CD4-positive, alpha-beta T cell treated with Interleukin-2 at 100 ng/mL for 4 hours (primary cell): ENCODE results near the gene F12.
A peak's percentile ranks its signal among the peaks of the same experiment; 100 is the strongest.
"Not testable (repeated sequence)": the region's sequence is repeated elsewhere in the genome, so short reads cannot be mapped to it uniquely, and the experiment has no call there.

Source experiments
- DNase-seq: peaks from one replicate; pipeline ENCODE4 v3.0.0-alpha.2; 2020; ENCODE audit warnings: low spot score

Gene F12

DNA sequence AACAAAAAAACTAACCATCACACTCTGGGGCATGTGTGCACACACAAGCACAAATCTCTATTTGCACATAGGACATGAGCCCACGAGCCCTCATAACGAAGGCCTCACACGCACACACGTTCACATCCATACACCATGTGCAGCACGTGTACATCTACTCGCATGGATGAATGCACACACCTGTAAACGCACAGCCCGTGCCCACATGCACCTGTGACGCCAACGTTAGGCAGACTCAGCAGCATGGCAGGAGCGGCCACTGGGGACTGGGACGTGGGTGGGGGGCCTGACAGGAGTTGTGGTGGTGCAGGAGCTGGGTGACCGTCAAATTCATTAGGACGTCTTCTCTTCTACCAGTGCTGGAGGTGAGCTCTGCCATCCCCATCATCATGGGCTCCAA, 22.0 kb downstream of the F12 start:
- DNase-seq = no peak

DNA sequence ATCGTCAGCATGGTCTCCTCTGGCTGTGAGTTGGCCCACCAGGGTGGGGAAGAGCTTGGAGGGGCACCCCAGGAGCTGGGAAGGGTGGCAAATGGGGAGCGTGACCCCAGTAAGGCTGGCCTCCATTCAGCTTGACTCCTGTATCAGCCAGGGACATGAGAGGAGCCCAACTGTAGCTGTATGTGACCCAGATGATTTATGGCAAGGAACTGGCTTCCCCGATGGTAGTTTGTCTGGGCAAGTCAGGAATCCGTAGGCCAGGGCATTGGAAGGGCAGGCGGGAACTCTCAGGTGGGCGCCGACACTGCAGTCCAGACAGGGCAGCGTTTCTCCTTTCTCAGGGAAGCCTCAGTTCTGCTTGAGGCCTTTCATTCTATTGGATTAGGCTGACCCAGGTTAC, 22.8 kb downstream of the F12 start:
- no peak for DNase-seq

DNA sequence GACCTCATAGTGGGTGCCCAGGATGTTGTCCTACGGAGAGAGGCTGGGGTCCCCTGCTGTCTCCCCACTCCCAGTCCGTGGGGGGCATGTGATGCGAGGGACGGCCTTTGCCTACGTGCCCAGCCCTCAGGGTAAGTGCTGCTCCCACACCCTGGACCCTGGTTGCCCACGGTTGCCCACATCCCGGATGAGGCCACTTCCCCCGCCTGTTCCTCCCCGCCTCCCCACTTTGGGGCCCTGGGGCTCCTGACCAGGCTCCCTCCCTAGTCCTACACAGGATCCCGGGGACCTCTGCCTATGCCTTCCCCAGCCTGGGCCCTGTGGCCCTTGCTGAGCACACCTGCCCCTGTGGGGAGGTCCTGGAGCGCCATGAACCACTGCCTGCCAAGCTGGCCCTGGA, 23.6 kb downstream of the F12 start:
- no peak for DNase-seq

DNA sequence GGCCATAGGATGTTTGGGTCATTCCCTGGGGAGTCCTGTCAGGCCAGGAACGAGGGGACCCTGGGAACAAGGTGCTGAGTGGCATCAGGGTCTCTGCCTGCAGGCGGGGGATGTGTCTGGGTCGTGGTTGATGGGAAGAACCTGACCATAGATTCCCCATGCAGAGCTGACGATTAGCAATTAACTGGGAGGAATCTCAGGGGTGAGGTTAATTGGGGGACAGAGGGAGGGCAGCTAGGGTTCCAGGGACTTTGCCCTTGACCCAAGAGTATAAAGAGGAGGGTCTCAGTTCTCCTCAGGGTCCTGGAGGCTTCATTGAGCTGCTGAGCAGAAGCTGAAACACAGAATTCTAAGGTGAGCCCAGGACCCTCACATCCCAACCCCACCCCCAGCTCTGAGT, 25.2 kb downstream of the F12 start, which contains the start of gene SLC34A1:
SLC34A1 (plus strand) TSS at position 301 of the 400 bp plus-strand sequence. CDS start 1,308 bp downstream, outside the sequence.
- no peak for DNase-seq

DNA sequence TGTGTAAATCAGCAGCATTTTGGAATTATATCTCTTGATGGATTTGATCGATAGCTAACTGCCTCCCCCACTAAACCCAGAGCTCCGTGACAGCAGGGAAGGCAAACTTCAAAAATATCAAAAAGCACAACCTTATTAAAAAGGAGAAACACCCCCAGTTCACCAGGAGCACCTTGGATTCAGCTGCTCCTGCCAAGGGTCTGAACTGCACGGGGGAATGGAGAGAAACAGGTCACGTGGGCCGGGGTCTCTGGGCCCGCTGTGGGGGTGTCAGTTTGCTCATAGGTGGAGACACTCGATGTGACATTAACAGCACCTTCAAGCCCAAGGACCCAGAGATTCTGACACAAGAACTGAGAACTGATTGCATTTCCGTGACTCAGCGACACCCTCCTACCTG, 26.2 kb downstream of the F12 start:
- no peak for DNase-seq

DNA sequence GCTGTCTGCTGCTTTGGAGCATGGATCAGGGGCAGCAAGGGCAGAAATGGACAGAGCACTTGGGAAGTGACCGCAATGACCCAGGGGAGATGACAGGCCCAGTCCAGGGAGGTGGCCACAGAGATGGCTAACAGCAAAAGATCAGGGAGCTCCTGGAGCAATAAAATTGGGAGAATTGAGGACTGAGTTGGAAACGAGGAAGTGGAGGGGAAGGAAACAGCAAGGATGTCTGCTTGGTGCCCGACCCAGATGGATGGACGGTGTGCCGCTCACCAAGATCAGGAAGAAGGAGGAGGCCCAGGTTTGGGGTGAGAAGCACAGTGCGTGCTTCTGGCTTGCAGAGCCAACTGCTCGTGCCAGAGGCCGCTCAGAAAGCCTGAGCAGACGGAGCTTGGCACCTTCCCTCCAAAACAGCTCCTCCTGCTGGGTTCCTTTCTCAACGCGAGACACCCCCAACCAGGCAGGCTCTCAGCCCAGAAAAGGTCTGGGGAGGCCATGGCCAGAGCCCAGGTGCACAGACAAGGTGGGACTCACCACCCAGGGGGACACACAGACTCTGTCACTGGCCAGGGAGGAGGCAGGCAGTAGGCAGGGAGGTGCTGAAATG, 26.8 kb downstream of the F12 start:
- no peak for DNase-seq

DNA sequence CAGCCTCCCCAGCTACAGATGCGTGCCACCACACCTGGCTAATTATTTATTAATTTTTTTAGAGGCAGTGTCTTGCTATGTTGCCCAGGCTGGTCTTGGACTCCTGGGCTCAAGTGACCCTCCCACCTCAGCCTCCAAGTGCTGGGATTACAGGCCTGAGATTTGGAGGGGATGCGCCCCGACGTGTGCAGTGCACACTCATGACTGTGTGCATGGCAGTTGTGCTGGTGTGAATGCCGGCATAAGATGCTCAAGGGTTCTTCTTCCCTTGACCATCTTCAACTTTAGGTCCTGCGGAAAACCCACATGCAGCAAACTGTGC, 28.6 kb downstream of the F12 start:
- no peak for DNase-seq

DNA sequence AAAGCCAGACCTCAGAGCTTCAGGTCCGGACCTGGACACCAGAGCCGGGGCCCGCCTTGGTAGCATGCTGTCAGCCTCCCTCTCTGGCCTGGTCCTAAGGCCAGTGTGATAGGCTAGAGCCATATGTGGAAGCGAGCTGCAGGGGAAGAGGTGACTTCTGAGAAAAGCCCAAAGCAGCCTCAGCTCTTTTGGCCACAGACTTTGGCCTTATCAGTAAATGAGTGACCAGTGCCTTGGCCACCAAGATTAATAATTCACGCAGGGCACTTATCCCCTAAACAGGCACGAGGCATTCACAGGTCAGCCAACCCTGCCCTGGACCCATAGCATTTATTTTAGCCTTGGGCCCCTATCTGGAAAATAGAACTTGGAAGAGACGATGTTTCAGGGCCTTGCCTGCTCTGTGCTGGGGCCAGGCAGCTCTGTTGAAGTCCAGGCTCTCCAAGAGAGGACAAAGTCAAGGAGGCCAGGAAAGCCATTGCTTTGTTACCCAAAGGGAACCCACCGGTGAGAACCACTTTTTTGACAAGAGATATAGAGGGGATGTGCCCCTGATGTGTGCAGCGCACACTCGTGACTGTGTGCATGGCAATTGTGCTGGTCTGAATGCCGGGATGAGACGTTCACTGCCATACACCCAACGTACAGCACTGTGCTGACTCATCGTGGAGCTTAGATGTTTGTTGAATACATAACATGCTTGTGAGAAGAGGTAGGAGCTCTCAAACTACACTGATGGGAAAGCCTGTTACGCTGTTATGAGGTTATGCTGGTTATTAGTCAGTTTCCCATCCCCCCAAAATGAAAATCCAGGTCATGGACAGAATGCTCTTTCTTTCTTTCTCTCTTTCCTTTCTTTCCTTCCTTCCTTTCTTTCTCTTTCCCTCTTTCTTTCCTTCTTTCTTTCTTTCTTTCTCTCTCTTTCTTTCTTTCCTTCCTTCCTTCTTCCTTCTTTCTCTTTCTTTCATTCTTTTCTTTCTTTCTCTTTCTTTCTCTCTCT, 30.2 kb downstream of the F12 start:
- peak; percentile 55 for DNase-seq

DNA sequence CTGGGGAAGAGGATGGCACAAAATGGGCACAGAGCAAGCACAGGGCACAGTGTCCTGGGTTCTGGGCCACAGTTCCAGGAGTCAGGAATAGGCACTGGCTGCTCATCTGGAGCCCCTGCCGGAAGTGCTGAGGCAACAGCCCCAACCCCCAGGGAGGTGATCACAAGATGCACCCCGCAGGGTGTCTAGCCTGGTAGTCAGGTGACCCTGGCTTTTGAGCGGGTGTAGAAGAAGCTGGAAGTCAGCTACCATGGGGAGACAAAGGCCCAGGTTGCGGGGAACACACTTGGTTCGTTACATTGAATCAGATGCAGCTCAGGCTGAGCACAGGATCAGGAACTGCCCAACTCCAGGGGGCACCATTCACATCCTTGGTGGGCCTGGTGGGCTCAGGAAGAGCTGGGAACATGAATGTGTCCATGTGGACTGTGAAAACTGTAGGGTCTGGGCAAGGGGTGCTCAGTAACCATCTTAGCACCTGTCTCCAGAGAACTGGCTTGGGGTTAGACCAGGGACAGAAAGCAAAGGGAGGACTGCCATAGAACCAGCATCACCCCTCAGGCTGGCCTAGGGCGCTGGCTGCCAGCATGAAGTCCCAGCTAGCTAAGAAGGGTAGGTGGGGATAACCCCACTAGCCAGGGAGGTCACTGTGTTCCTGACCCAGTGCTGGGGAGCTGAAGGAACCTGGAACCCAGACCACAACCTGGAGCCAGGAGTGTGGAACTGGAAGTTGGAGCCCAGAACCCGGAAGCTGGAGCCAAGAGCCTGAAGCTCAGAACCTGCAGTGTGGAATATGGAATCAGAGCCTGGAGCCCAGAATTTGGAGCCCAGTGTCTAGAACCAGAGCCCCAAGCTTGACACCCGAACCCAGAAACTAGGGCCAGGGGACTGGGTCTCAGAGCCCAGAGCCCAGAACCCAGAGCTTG, 31.2 kb downstream of the F12 start:
- no peak for DNase-seq

DNA sequence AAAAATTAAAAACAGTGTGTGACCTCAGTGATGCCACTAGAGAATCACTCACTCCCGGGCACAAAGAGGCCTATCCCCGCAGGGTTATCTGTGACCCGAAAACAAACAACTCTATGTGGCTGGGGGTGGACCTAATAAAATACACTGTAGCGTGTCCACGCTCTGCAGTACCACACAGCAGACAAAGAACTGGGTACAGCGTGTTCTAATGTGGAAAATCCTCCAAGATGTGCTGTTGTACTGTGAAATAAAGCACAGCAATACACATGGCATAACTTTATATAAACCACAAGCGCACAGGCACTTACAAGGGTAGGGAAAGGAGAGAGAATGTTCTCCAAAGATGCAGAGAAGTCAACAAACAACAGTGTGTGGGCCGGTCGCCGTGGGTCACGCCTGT, 33.3 kb downstream of the F12 start:
- no peak for DNase-seq

DNA sequence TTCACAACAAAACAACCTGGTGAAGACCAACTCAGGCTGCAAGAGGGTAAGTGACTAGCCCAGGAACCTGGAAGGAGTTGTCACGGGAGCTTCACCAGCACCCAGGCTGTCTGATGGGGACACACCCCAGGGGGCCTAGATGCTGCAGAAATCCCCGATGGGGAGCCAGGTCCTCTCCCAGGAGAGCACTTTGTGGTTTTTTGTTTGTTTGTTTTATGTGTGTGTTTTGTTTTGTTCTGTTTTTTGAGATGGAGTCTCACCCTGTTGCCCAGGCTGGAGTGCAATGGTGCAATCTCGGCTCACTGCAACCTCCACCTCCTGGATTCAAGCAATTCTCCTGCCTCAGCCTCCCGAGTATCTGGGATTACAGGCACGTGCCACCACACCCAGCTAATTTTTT, 33.8 kb downstream of the F12 start:
- DNase-seq = not testable (repeated sequence)

DNA sequence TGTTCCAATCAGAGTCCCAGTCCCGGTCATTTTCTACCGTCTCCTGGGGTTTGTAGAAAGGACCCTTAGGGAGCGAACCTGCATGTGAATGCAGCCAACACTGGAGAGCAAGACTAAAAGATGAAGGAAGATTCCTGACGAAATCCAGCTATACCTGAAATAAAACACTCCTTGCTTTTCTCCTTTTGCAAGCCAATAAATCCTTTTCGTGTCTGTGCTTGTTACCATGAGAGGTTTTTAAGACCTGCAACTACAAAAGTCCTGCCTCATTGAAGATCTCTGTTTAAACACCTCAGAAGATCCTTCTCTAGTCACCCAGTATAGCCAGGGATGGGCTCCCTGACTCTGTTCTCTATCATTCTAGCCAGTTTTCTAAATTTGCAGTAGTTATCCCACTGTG, 35.2 kb downstream of the F12 start:
- DNase-seq = no peak

DNA sequence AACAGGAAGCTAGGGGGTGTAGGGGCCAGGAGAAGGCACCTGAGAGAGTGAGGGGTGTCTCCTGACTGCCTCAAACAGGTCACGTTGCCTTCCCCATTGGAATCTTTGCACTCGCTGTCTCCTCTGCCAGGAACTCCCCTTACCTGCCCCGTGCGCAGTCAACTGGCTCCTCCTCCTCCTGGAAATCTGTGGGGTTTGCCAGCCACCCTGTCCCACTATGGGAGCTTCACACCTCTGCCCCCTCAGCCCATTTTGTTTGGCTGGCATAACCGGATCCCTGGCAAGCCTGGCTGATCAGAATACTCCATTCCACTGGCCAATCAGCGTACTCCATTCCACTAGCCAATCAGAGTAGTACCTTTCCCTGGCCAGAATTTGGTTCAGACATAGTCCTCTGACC, 35.6 kb downstream of the F12 start:
- no peak for DNase-seq

DNA sequence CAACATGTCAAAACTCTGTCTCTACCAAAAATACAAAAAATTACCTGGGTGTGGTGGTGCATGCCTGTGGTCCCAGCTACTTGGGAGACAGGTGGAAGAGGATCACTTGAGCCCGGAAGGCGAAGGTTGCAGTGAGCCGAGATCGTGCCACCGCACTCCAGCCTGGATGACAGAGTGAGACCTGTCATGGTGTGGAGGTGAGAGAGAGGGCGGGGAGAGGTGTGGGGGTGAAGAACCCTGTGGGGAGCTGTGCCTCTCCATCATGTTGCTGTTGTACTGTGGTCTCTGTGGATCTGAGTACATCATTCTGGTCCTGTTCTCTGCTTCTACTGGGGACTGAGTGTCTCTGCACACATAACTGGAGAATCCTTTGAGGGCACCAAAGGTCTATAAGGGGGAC, 36.5 kb downstream of the F12 start:
- peak; percentile 43 for DNase-seq

DNA sequence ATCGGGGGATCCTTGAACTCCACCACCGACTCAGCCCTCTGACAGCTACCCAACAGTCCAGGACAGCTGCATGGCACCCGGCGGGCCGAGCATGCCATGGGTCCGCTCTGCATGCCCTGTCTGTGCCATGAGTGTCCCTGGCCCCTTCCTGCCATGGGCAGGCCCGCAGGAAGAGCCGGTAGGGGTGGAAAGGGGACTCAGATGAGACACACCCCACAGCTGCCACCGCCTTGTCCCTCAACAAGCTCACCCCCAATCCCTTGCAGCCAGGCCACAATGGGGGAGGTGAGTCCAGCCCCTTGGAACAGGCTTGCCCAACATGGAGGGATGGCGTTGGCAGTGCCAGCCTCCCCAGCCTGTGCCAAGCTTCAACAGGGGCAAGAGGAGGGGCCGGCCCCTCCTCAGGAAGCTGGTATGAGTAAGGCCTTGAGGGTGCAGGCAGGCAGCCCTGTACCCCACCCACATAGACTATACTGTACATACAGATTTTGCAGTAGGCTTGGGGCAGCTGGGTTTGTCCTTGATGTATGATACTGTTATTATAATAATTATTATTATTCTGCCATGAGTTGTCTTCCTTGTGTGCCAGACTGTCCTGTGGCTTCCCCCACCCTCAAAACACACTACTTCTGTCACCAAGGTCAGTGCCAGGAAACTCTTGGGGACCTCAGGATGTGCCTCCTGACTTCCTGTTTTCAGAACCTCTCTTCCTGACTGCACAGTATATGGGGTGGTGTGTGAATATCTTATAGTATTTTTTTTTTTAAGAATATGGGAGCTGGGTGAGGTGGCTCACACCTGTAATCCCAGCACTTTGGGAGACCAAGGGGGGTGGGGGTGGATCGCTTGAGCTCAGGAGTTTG, 37.1 kb downstream of the F12 start:
- DNase-seq = peak; percentile 70

DNA sequence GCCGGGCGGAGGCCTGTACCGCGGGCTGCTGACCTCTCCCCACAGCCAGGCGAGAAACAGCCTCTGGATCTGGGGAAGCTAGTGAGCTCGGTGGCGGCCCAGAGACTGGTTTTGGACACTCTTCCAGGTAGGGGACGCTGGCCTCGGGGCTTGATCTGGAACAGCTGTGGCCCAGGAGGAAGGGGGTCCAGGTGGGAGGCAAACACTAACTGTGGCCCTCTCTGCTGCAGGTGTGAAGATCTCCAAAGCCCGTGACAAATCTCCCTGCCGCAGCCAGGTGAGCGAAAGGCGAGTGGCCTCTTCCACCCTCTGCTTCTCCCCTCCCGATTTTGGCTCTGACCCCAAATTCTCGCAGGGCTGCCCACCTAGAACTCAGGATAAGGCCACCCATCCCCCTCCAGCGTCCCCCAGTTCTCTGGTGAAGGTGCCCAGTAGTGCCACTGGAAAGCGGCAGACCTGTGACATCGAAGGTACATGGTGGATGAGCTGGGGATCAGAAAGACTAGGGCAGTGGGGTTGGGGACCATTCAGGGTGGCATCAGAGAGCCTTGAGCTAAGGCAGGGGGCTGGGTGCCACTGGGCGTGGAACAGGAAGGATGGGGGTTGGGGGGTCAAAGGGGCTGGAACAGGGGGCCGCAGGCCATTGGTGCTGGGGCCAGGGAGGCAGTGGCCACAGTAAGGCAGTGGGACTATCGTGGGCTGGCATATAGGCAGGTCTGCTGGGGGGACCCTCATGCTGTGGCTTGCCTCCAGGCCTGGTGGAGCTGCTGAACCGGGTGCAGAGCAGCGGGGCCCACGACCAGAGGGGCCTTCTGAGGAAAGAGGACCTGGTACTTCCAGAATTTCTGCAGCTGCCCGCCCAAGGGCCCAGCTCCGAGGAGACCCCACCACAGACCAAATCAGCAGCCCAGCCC, 38.0 kb downstream of the F12 start:
- DNase-seq = no peak

DNA sequence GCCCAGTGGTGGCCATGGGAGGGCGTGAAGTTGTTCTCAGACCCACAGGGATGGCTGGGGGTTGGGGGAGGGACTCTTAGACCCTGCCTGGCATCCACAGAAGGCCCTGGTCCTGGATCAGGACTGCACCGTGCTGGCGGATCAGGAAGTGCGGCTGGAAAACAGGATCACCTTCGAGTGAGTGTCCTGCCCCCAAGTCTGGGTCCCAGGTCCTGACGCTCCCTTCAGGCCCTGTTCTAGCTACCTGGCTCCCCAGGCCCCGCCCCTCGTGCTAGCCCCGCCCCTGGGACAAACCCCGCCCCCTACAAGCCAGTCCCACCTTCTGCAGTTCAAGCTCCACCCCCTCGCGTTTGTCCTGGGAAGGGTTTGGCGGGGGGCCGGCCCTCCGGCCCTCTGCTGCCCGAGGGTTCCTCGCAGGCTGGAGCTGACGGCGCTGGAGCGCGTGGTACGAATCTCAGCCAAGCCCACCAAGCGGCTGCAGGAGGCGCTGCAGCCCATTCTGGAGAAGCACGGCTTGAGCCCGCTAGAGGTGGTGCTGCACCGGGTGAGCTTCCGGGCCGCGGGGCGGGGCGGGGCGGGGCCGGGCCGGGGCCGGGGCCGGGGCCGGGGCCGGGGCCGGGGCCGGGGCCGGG, 38.8 kb downstream of the F12 start:
- DNase-seq = peak; percentile 72

DNA sequence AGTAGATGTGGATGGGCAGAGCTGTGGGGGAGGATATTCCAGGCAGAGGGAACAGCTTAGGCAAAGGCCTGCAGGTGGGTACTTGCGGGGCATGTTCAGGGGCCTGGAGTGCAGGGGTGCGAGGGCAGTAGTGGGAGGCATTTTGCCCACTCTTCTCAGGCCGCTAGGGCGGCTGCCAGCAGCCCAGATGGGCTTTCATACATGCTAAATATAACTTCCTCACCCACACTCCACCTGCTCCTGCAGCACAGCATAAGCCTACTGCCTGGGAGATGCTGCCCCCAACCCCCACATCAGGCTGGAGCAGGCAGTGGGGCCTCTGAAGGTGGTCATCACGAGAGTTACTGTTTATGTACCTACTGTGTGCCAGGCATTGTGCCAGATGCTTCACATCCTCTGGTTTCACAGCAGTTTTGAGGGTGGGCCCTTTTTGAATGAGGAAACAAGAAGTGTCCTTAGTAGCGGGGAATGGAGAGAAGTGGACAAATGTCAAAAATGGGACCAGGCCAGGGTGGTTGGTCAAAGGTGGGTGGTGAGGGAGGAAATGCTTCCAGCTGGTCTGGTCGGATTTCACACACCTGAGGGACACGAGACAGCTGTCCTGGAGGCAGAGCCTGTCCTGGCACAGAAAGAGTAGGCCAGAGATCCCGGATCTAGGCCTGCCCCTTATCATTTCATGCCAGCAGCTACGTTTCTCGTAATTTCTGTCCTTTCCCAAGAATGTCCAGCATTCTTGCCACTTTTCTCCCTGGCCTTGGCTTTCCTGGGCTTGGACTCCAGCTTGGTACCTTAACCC, 39.5 kb downstream of the F12 start:
- DNase-seq = no peak
